GM21360 (cell line): ENCODE results near the gene PCBP2.
A peak's percentile ranks its signal among the peaks of the same experiment; 100 is the strongest.

Experiments
- ATAC-seq: cut with Tn5 transposase; IDR thresholded peaks from one replicate; pipeline ENCODE4 v1.9.1; 2021; ENCODE audit warnings: mild to moderate bottlenecking, moderate library complexity; ENCODE audit not compliant: unreplicated experiment

Gene PCBP2

GRCh38 chr12:53506881-53507602, 55.1 kb downstream of the PCBP2 start, which contains the start of gene NPFF:
NPFF (minus strand) TSS chr12:53507484; CDS start chr12:53507474, 10 bp downstream.
- ATAC-seq: no peak

GRCh38 chr12:53507603-53507885, 55.6 kb downstream of the PCBP2 start:
- no peak for ATAC-seq

GRCh38 chr12:53508534-53509170, 56.8 kb downstream of the PCBP2 start:
- ATAC-seq: peak; percentile 79

GRCh38 chr12:53510181-53510812, 58.4 kb downstream of the PCBP2 start:
- no peak for ATAC-seq

GRCh38 chr12:53513712-53514410, 62.0 kb downstream of the PCBP2 start:
- ATAC-seq: no peak

- no peak for ATAC-seq
Observed at GRCh38 chr12:53514628-53515290, 62.9 kb downstream of the PCBP2 start.

- no peak for ATAC-seq
Observed at GRCh38 chr12:53515291-53515680, 63.4 kb downstream of the PCBP2 start.

- no peak for ATAC-seq
Observed at GRCh38 chr12:53516758-53517455, 65.0 kb downstream of the PCBP2 start.

GRCh38 chr12:53518381-53518780, 66.5 kb downstream of the PCBP2 start:
- no peak for ATAC-seq

GRCh38 chr12:53523131-53523530, 71.2 kb downstream of the PCBP2 start:
- no peak for ATAC-seq

GRCh38 chr12:53524476-53524875, 72.6 kb downstream of the PCBP2 start:
- ATAC-seq: no peak

- no peak for ATAC-seq
Observed at GRCh38 chr12:53530061-53530460, 78.2 kb downstream of the PCBP2 start.
